HG02840 (cell line): Measurements from ENCODE around the gene LARP1B.
"Not testable (repeated sequence)": the region's sequence is repeated elsewhere in the genome, so short reads cannot be mapped to it uniquely, and the experiment has no call there.

Source experiments
- ATAC-seq: cut with Tn5 transposase; IDR thresholded peaks from one replicate; pipeline ENCODE4 v1.9.1; 2021; ENCODE audit warnings: mild to moderate bottlenecking, moderate library complexity, moderate number of reproducible peaks; ENCODE audit not compliant: unreplicated experiment, low FRiP score

Gene LARP1B

DNA sequence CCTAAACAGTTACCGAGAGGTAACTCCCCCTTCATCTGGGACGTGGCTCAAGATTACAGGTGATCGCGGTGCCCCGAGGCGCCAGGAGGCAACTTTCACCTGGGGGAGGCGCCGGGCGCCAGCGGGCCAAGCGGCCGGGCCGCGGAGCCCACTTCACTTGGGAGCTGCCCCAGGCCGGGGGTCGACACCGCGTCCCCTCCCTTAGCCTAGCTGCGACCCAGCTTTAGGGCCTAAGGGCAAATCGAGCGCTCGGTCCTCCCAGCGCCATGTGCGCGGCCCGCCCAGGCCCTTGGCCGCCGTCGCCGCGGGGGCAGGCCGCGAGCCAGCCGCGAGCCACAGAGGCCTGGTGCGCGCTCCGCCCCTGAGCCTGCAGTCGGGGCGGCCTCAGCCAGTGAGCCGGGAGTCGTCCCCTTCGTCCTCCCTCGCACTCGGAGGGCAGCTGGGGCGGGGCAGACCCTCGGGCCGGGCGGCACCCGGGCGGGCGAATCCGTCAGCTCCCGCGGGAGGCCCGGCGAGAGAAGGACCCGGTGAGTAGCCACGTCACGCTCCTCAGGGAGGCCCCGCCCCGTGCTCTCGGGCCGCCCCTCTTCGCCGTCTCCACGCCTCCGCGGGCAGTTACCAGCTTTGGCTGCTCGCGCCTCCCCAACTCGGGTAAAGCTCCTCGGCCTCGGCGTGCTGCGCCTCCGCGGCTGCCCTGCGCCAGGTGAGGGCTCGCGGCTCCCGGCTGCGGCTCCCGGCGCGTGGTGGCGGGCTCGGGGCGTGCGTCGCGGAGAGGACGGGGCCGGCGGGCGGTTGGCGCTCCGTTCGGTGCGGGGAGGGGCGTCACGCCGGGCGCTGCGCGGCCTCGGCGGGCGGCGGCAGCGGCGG, at the start of gene LARP1B:
LARP1B (plus strand) TSS at position 614 of the 867 bp plus-strand sequence. CDS start 13,640 bp downstream, outside the sequence.
- peak; percentile 93 for ATAC-seq

GRCh38 chr4:128025319-128025718, 35.8 kb upstream of the LARP1B start:
- no peak for ATAC-seq

DNA sequence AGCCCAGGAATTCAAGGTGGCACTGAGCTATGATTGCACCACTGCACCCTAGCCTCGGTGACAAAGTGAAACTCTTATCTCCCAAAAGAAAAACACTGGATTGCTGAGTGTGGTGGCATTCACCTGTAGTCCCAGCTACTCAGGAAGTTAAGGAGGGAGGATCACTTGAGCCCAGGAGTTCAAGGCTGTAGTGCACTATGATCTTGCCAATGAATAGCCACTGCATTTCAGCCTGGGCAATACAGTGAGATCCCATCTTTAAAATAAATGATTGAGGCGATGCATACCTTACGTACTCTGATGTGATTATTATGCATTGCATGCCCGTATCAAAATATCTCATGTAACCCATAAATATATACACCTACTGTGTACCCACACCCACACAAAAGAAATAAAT, 31.2 kb upstream of the LARP1B start:
- no peak for ATAC-seq

DNA sequence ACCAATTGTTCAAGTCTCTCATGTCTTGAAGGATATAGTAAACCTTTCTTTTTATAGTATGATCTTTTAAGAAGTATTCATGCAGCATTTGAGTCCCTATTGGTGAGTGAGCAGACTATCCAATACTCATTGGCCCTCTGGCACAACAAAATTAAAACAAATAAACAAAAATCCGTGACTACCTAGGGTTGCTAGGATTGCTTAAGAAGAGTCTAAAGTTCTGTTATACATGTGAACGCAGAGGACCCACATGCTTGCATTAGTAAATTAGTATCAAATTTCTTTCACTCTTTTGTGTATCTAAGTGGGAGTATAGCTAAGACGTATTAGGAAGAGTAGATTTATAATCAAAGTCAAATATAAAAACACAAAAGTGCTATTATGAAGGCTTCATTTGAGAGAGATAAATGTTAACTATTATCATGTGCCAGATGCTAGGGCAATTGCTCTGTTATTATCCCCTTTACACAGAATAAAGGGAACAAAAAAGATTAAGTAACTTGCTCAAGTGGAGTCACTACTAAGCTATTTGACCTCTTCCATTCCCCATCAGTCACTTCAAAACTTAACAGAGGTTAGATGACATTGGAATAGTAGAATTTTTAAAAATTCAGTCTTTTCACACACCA, 29.2 kb upstream of the LARP1B start:
- ATAC-seq: no peak

DNA sequence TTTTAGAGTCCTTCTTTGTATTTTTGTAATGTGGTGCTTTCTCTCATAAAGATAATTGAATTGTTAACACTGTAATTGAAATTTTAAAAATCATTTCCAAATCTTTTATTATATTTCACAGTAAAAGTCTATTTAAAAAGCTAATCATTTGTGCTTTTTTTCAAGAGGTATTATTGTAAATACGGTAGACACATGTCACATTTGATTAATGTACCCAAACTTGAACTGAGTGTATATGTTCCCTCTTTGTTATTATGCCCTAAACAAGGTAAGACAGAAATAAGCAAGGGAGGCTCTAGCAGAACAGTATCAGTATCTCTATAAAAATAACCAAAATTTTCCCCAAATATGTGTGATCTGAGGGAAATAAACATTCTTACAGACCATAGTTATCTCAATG, 21.5 kb upstream of the LARP1B start:
- no peak for ATAC-seq

GRCh38 chr4:128047019-128047418, 14.1 kb upstream of the LARP1B start:
- ATAC-seq: not testable (repeated sequence)

- not testable (repeated sequence) for ATAC-seq
Measured at GRCh38 chr4:128047514-128047913, 13.6 kb upstream of the LARP1B start.

- not testable (repeated sequence) for ATAC-seq
Measured at GRCh38 chr4:128051229-128051628, 9.9 kb upstream of the LARP1B start.

- not testable (repeated sequence) for ATAC-seq
Measured at GRCh38 chr4:128054907-128055306, 6.2 kb upstream of the LARP1B start.

- ATAC-seq: not testable (repeated sequence)
Measured at GRCh38 chr4:128055441-128056206, 5.5 kb upstream of the LARP1B start.

GRCh38 chr4:128056396-128056795, 4.7 kb upstream of the LARP1B start:
- no peak for ATAC-seq

- no peak for ATAC-seq
Measured at GRCh38 chr4:128060121-128060698, 902 bp upstream of the LARP1B start.

DNA sequence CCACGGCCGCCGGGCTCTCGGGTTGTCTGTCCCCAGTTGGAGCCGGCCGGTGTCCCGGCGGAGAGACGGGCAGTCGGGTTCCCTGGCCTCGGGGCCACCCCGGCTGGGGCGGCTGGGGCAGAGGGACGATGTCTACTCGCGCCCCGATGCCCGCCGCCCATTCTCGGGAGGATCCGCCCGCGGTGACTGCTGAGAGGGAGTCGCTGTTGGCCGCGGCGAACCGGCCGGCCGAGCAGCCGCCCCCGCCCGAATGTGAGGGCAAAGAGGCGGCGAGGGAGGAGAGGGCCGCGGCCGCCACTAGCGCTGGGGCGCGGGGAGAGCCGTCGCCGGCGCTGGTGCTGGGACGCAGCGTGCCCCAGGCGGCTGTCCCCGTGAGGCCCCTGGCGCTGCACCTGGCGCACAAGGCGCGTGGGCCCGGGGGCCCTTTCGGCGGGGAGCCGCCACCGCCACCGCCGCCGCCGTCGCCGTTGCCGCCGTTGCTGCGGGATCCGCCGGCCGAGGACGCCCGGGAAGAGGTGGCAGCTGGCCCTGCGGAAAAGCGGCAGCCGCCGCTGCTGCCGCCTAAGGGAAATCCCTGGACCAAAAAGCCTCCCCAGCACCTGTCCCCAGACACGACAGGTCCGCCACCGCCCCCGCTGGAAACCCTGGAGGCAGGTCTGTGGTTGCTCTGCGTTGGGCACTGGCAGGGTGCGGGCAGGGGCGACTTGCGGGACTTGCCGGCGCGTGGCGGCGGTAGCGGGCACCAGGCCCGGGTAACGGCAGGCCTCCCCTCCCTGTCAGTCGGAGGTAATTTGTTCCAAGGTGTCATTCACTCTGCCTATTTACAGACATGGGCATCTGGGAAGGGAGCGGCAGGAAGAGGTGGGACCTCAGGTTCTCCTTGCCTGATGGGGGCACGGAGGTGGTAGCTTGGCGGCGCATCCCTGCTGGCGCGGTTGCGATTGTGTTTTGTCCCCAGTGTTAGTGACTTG, 739 bp downstream of the LARP1B start:
- peak; percentile 37 for ATAC-seq

GRCh38 chr4:128066453-128066820, 5.3 kb downstream of the LARP1B start:
- not testable (repeated sequence) for ATAC-seq

DNA sequence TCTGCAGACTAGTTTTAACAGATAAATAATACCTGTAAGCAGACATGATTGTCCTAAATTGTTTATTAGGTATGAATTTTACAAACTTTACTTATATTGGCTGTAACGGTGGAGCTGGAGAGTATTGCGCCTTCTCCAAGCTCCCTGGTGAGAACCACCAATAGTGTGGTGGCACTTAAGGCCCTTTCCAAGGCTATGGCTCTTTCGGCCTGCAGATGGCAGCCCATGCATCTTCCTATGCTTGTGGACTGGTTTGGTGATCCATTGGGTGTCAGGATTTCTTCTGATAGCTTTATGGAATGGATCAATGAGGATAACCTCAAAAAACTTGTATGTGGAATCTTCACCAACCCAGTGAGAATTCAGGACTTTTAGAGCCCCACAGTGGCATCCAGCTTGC, 7.8 kb downstream of the LARP1B start:
- no peak for ATAC-seq

DNA sequence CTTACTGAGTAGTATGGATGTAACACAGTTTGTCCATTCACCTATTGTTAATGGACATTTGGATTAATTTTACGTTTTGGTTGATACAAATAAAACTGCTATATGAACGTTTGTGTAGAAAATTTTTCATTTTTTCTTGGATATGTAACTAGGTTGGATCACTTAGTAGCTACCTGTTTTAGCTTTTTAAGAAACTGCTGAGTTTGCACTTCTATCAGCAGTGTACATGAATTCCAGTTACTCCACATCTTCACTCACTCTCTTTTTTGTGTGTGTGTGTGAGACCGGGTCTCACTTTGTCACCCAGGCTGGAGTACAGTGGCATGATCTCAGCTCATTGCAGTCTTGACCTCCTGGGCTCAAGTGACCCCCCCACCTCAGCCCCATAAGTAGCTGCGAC, 15.4 kb downstream of the LARP1B start:
- no peak for ATAC-seq

DNA sequence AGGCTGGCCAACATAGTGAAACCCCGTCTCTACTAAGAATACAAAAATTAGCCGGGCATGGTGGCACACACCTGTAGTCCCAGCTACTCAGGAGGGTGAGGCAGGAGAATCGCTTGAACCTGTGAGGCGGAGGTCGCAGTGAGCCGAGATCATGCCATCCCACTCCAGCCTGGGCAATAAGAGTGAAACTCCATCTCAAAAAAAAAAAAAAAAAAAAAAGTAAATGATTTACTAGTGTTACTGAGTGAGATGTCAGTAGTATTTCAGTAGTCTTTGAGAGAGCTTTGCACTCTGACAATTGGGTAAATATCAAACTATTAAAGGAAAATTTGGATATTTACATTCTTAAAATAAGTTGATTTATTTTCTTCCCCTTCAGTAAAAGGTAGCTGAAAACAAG, 34.2 kb downstream of the LARP1B start:
- not testable (repeated sequence) for ATAC-seq

DNA sequence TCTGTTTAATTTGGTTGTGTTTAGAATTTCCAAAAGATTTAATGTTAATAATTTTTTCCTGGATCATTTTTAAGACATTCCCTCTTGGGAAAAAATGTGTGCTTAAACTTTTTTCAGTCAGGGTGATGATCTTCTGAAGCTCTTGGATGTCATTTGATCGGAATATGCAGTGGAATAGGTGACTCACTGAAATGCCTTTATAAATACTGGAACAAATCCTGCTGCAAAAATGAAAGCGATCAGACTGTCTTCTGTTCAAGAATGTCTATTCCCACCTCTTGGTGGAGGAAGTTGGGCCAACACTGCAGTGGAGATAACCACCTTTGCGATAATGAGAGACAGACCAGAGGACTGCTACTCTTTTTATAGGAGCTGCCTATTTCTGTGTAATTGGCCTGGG, 46.7 kb downstream of the LARP1B start:
- ATAC-seq: no peak

DNA sequence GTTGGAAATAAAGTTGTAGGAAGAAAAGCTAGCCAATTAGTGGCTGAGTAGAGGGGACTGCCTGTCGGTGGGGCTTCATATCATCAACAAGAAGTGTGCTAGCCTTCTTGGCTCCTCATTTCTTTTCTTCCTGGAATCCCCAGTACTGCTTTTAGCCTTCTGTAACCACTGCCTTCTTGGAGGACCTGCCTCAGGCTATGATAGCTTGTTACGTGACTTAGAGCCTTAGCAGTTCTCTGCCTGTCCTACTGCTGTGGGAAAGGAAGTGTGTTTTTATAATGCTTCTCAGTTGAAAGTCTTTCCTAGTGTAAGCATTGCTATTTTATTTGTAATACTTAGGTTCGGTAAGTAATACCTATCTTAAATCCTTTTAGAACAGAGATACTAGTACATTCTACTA, 61.9 kb downstream of the LARP1B start:
- no peak for ATAC-seq

GRCh38 chr4:128130621-128131020, 69.5 kb downstream of the LARP1B start:
- no peak for ATAC-seq
